GM18520 (cell line): ENCODE data around the gene SPHK2.
"Not testable (repeated sequence)": the region's sequence is repeated elsewhere in the genome, so short reads cannot be mapped to it uniquely, and the experiment has no call there.

Experiments used
- ATAC-seq: cut with Tn5 transposase; IDR thresholded peaks from one replicate; pipeline ENCODE4 v1.9.1; 2021; ENCODE audit not compliant: unreplicated experiment

The SPHK2 gene, protein sequence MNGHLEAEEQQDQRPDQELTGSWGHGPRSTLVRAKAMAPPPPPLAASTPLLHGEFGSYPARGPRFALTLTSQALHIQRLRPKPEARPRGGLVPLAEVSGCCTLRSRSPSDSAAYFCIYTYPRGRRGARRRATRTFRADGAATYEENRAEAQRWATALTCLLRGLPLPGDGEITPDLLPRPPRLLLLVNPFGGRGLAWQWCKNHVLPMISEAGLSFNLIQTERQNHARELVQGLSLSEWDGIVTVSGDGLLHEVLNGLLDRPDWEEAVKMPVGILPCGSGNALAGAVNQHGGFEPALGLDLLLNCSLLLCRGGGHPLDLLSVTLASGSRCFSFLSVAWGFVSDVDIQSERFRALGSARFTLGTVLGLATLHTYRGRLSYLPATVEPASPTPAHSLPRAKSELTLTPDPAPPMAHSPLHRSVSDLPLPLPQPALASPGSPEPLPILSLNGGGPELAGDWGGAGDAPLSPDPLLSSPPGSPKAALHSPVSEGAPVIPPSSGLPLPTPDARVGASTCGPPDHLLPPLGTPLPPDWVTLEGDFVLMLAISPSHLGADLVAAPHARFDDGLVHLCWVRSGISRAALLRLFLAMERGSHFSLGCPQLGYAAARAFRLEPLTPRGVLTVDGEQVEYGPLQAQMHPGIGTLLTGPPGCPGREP

DNA sequence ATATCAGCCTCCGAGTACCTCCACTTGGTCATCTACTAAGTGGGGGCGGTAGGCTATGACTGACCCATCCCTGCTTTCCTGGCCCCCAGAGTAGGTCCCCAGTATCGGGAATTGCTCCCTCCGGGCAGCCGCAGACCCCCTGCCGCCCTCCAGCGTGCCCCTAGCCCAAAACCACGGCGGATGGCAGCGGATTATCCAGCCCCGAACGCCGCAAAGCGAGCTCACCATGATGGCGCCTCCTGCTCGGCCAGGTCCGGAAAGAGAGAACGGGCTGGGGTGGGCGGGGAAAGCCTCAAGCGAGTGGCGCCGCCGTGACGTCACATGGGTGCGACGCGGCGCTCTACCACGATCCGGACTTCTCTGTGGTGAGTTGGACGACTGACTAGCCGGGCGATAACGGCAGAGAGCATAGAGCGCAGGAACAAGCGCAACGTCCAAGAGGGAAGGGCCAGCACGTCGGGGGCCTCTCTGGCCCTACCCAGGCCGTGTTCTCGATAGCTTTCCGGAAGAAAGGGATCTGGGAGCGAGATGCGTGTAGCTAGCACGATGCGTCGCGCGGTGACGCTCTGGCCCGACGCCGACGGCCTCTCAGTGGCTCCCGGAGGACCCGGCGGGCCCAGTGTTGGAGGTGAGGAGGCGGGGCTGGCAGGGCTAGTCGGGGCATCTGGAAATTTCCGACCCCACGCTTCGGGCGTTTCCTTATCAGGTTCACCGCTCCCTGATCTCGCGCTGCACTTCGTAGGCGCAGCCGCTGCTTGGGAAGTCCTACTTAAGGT is at the start of gene SPHK2, which contains the start of gene RPL18:
Gene SPHK2 (plus strand): TSS at position 591 of the 776 bp plus-strand sequence. CDS start 1,009 bp downstream, outside the sequence.
Gene RPL18 (minus strand): TSS at position 263 of the 776 bp plus-strand sequence. CDS start 35 bp downstream, at position 228.
- ATAC-seq: peak; percentile 84

DNA sequence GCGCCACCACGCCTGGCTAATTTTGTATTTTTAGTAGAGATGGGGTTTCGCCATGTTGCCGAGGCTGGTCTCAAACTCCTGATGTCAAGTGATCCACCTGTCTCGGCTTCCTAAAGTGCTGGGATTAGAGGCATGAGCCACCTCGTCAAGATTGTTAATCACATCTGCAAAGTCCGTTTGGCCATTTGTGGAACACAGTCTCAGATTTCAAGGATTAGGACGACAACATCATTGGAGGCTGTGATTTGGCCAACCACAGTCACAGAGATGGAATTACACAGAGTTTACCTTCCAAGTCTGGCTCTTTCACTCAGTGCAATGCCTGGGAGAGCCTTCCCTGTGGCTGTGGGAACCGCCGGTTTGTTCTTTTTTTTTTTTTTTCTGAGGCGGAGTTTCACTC is 49.5 kb upstream of the SPHK2 start:
- ATAC-seq: no peak

DNA sequence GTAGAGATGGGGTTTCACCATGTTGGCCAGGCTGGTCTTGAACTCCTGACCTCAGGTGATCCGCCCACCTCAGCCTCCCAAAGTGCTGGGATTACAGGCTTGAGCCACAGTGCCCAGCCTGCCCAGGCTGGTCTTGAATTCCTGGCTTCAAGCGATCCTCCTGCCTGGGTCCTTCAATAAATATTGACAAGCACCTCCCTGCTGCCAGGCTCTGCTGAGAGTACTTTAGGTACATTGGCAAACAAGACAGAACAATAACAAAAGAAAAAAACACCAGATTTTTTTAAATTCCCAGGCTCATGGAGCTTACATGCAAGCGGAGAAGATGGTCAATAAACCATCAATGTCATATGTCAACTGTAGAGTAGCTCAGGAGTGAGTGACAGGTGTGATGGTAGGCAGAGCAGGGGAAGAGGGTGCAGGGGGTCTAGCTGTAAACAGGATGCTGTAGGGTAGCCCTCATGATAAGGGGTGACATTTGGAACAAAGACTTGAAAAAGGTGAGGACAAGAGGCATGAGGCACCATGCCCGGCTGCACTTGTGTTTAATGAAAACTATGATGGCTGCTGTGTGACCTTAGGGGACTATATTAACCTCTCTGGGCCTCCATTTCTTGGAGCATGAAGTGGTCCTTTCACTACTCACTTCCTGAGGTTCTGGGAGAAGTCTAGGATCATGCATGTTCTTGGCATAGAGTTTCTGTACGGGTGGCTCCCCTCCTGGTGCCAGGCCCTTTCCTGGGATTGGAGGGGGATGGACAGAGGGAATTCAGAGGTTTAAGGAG is 47.7 kb upstream of the SPHK2 start:
- ATAC-seq: no peak

DNA sequence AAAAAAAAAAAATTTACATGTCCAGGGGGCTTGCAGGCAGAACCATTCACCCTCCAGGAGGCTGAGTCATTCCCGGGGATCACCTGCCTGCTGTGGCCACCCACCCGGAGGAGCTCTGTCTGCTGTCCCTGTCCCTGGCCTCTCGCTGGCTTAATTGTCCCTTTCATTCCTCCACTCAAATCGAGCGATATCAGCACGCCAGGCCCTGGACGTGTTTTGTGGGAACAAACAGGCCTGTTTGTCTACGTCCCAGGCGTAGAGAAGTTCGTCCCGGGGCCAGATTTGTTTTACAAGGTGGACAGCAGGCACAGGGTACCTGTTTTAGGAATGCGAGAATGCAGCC is 46.2 kb upstream of the SPHK2 start:
- no peak for ATAC-seq

GRCh38 chr19:48575931-48576622 is 43.2 kb upstream of the SPHK2 start:
- no peak for ATAC-seq

- not testable (repeated sequence) for ATAC-seq
Measured at GRCh38 chr19:48577908-48578307, 41.4 kb upstream of the SPHK2 start.

DNA sequence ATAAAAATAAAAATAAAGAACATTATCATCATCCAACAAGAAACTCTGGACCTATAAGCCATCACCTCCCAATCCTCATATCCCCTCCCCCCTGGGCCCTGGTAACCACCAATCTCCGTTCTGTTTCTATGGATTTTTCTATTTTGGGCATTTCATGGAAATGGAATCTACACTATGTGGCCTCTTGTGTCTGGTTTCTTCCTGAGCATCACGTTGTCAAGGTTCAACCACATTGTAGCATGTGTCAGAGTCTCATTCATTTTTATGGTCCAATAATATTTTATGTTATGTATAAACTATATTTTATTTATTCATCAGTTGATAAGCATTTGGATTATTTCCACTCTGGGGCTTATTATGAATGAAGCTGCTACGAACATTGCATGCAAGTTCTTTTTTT is 40.4 kb upstream of the SPHK2 start:
- ATAC-seq: no peak

DNA sequence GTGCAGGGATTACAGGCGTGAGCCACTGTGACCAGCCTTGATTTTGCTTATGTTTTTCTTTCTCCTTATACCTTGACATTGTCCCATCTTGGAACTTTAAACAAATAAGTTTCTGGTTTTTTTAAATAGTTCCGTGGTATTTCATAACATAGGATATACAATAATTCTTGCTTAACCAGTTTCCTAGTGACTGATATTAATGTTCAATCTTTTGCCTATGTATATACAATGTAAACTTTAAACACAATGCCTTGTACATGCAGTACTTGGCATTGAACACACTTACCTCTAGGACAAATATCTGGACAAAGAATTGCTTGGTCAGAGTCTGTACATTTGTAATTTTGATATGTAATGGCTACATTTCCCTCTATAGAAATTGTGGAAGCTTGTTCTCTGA is 37.1 kb upstream of the SPHK2 start:
- ATAC-seq: no peak

DNA sequence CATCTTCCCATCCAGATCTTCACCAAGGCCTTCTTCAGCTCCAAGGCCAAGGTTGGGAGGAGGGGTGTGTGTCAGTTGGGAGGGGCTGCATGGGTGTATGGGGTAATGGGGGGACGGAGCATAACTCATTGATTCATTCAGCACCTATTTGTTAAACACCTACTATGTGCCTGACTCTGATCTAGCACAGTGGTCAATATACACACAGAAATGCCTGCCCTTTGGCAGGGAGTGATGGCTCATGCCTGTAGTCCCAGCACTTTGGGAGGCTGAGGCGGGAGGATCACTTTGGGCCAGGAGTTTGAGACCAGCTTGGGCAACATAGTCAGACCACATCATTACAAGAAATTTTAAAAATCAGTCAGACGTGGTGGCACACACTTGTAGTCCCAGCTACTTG is 31.9 kb upstream of the SPHK2 start:
- no peak for ATAC-seq

DNA sequence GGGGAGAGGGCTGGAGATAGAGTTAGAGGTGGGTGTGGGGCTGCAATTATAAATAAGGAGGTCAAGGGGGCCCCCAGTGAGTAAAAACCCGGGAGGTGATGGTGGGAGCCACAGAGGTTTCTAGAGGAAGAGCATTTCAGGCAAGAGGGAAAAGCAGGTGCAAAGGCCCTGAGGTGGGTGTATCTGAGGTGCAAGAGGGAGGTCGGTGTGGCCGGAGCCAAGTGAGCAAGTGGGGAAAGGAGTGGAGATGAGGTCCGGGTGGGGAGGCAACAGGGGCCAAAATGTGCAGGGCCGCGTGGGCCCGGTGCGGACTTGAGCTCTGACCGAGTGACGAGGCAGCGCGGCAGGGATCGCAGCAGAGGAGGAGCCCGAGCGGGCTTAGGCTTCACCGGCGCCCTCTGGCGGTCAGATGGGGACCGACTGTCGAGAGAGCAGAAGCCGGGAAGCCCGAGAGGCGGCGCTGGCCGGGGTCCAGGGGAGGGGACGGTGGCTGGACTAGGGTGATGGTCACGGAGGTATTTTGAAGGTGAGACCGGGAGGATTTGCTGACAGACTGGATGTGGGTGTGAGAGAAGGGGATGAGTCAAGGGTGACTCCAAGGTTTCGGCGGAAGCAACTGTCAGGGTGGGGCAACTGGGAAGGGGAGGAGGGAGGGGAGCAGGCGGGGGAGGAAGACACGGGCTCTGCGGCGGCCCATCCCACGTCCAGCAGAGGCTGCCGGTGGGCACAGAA is 30.5 kb upstream of the SPHK2 start:
- no peak for ATAC-seq

DNA sequence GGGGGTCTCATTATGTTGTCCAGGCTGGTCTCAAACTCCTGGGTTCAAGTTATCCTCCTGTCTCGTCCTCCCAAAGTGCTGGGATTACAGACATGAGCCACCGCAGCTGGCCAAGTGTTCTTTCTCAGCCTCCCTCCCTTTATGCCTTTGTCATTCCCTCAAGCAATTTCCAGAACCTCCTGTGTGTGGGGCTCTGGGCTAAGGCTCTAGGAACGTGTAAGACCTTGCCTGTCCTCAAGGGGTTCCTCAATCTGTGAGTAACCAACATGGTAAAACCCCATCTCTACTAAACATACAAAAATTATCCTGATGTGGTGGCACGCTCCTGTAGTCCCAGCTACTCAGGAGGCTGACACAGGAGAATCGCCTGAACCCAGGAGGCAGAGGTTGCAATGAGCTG is 28.3 kb upstream of the SPHK2 start:
- ATAC-seq: no peak

- ATAC-seq: no peak
Measured at GRCh38 chr19:48595171-48595570, 24.1 kb upstream of the SPHK2 start.

GRCh38 chr19:48595833-48596232 is 23.5 kb upstream of the SPHK2 start:
- ATAC-seq: no peak

GRCh38 chr19:48596237-48596636 is 23.1 kb upstream of the SPHK2 start:
- no peak for ATAC-seq

- ATAC-seq: no peak
Measured at GRCh38 chr19:48596679-48597465, 22.4 kb upstream of the SPHK2 start.

GRCh38 chr19:48598996-48599700 is 20.2 kb upstream of the SPHK2 start:
- ATAC-seq: no peak

- no peak for ATAC-seq
Measured at GRCh38 chr19:48600679-48601417, 18.5 kb upstream of the SPHK2 start.

DNA sequence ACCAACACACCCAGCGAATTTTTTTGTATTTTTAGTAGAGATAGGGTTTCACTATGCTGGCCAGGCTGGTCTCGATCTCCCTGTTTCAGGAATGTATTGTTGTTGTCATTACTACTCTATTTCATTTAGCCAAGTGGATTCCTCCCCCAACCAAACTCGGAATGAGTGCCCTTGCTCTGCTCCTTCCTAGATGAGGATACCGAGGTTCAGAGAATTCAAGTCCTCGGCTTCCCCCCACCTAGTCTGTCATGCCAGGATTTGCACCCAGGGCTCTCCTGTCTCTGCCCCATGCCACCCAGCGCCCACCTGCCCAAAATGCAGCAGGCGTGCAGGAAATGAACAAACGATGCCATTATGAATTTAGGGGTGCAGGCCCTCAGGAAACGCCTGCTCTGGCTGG is 16.3 kb upstream of the SPHK2 start:
- ATAC-seq: no peak
